MM.1S (cell line): ENCODE measurements around the gene PSEN1.

Experiments
- DNase-seq: peaks from one replicate; pipeline ENCODE4 v3.0.0-alpha.2; 2015
- H2AFZ ChIP-seq: fragments of 300-600 bp; sonication (generic); 2 replicates; pipeline ENCODE4 v1.6.0; 2016; ENCODE audit warnings: antibody characterized with exemption, low read length
- H3F3A ChIP-seq: fragments of 300-600 bp; sonication (generic); 2 replicates; pipeline ENCODE4 v1.6.1; 2016; ENCODE audit warnings: mild to moderate bottlenecking, antibody characterized with exemption, low read length, moderate library complexity, mixed read lengths; ENCODE audit not compliant: insufficient read depth
- H3K27ac ChIP-seq: fragments of 300-600 bp; sonication (generic); 2 replicates; pipeline ENCODE4 v1.5.1; 2016; ENCODE audit warnings: mild to moderate bottlenecking, low read length
- H3K27me3 ChIP-seq: fragments of 300-600 bp; sonication (generic); replicated peaks from 2 replicates; pipeline ENCODE4 v1.6.0; 2016; ENCODE audit warnings: low read length; ENCODE audit not compliant: insufficient read depth
- H3K36me3 ChIP-seq: fragments of 300-600 bp; sonication (generic); replicated peaks from 2 replicates; pipeline ENCODE4 v1.6.1; 2016; ENCODE audit warnings: mild to moderate bottlenecking, low read length, mixed read lengths; ENCODE audit not compliant: insufficient read depth
- H3K4me1 ChIP-seq: fragments of 300-600 bp; sonication (generic); 2 replicates; pipeline ENCODE4 v1.6.1; 2016; ENCODE audit warnings: low read length, mixed read lengths
- H3K4me2 ChIP-seq: fragments of 300-600 bp; sonication (generic); 2 replicates; pipeline ENCODE4 v1.6.0; 2016; ENCODE audit warnings: low read depth, low read length
- H3K4me3 ChIP-seq: fragments of 300-600 bp; sonication (generic); 2 replicates; pipeline ENCODE4 v1.5.1; 2016; ENCODE audit warnings: low read length, mixed read lengths
- H3K79me2 ChIP-seq: fragments of 300-600 bp; sonication (generic); 2 replicates; pipeline ENCODE4 v1.6.1; 2016; ENCODE audit warnings: mixed run types, low read length, mixed read lengths
- H3K9ac ChIP-seq: fragments of 300-600 bp; sonication (generic); 2 replicates; pipeline ENCODE4 v1.6.1; 2016; ENCODE audit warnings: low read length, mixed read lengths
- H3K9me2 ChIP-seq: fragments of 300-600 bp; sonication (generic); replicated peaks from 2 replicates; pipeline ENCODE4 v1.6.1; 2016; ENCODE audit warnings: mild to moderate bottlenecking, low read length, mixed read lengths; ENCODE audit not compliant: insufficient read depth
- H3K9me3 ChIP-seq: fragments of 300-600 bp; sonication (generic); replicated peaks from 2 replicates; pipeline ENCODE4 v1.6.1; 2016; ENCODE audit warnings: mild to moderate bottlenecking, low read length, mixed read lengths; ENCODE audit not compliant: insufficient read depth
- H4K20me1 ChIP-seq: fragments of 300-600 bp; sonication (generic); 2 replicates; pipeline ENCODE4 v1.6.1; 2016; ENCODE audit warnings: mild to moderate bottlenecking, low read length, moderate library complexity, mixed read lengths; ENCODE audit not compliant: insufficient read depth
- CTCF ChIP-seq: fragments of 300-600 bp; sonication (generic); IDR thresholded peaks from 2 replicates; pipeline ENCODE4 v1.5.1; 2016; ENCODE audit warnings: antibody characterized with exemption, low read length, mixed read lengths
- EZH2 ChIP-seq: fragments of 300-600 bp; sonication (generic); optimal IDR thresholded peaks from 2 replicates; pipeline ENCODE3; 2017; ENCODE audit warnings: low read depth, mild to moderate bottlenecking, antibody characterized with exemption, low read length, mixed read lengths
- EZH2phosphoT487 ChIP-seq: fragments of 300-600 bp; sonication (generic); IDR thresholded peaks from 2 replicates; pipeline ENCODE4 v1.6.1; 2018; ENCODE audit warnings: antibody characterized with exemption, low read length

Gene PSEN1

GRCh38 chr14:73259837-73260236 is 123.5 kb downstream of the PSEN1 start:
- Histone ChIP-seq H3K9ac (no peak overlapping the region), H3K9me2 (no peaks in the 10 kb centered on the region), H3K27ac (no peak overlapping the region), H3K36me3 (no peaks in the 10 kb centered on the region), H3K27me3 (no peaks in the 10 kb centered on the region), H3F3A (no peaks in the 10 kb centered on the region), H3K9me3 (no peaks in the 10 kb centered on the region), H4K20me1 (no peaks in the 10 kb centered on the region), H3K4me3 (no peak overlapping the region), H3K79me2 (no peaks in the 10 kb centered on the region), H2AFZ (no peak overlapping the region), H3K4me2 (no peak overlapping the region), H3K4me1 (no peaks in the 10 kb centered on the region)
- no peak for DNase-seq
- no peak for TF ChIP-seq CTCF
- no peak for TF ChIP-seq EZH2
- TF ChIP-seq EZH2phosphoT487 = no peak

DNA sequence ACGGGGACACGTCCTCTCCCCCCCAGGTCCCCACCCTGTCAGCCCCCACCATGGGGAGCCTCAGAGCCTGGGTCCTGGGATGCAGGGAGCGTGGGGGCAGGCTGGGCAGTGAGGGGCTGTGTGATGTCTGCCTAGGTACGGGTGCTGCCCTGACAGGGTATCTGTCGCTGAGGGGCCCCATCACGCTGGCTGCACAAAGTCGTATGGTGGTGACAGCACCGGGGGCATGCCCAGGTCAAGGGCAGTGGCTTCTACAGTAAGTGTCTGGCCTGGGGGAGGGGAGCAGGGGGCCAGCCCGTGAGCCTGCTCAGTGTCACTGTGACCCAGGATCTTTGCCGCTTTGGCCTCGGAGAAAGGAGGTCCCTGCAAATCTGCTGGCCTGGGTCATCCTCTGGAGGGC is 124.3 kb downstream of the PSEN1 start:
- Histone ChIP-seq H3K27ac (no peak overlapping the region), H2AFZ (no peak overlapping the region), H3K9me3 (no peaks in the 10 kb centered on the region), H3K79me2 (no peaks in the 10 kb centered on the region), H4K20me1 (no peaks in the 10 kb centered on the region), H3K9ac (no peak overlapping the region), H3K9me2 (no peaks in the 10 kb centered on the region), H3K4me1 (no peaks in the 10 kb centered on the region), H3K27me3 (no peaks in the 10 kb centered on the region), H3F3A (no peaks in the 10 kb centered on the region), H3K36me3 (no peaks in the 10 kb centered on the region), H3K4me2 (no peak overlapping the region), H3K4me3 (no peak overlapping the region)
- TF ChIP-seq EZH2 (no peak), EZH2phosphoT487 (no peak), CTCF (no peak)
- no peak for DNase-seq

GRCh38 chr14:73261075-73261474 is 124.8 kb downstream of the PSEN1 start:
- Histone ChIP-seq H3K4me2 (no peak overlapping the region), H4K20me1 (no peaks in the 10 kb centered on the region), H3F3A (no peaks in the 10 kb centered on the region), H3K27me3 (no peaks in the 10 kb centered on the region), H3K9me2 (no peaks in the 10 kb centered on the region), H3K79me2 (no peaks in the 10 kb centered on the region), H2AFZ (no peak overlapping the region), H3K4me3 (no peak overlapping the region), H3K4me1 (no peaks in the 10 kb centered on the region), H3K27ac (no peak overlapping the region), H3K9ac (no peak overlapping the region), H3K36me3 (no peaks in the 10 kb centered on the region), H3K9me3 (no peaks in the 10 kb centered on the region)
- TF ChIP-seq CTCF = no peak
- no peak for TF ChIP-seq EZH2
- no peak for TF ChIP-seq EZH2phosphoT487
- no peak for DNase-seq
